ENCODE data around the gene RTCB.

Gene RTCB

DNA sequence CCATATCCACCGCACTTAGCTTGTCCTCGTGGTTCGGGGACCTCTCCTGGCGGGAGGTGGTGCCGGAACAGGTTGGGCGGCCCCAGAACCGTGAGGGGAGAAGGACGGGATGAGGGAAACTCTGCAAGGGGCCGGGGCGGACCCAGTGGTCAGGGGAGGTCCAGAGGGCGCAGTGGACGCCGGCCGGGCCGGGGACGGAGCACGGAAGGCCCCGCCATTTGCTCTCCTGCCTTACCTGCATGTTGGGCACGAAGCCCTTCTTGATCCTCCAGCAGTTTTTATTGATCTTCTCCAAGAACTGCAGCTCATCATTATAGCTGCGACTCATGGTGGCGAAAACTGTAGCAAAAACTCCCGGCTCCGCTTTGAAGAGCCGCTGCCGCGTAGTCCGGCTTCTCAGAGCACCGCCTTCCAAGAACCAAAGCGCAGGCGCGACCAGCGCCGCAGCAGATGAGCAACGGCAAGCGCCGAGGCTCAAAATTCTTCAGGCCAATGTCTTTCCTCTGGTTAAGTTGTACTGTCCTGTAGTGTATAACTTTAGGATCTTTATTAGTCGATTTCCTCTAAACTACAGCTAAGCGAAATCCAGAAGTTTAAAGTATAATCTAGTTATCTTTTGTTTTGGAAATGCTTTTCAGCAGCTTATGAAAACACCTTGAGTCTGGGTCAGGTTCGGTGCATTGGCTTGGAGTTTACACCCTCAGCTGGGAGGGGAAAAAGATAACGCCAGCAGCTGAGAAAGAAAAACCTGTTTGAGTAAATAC is at the start of gene RTCB:
Gene RTCB, minus strand, starts transcription at position 419 of the 764 bp plus-strand sequence. Its CDS starts 91 bp downstream, at position 328.
- peak; percentile 84 to 94 for DNase-seq (ENCODE audit: low read depth in 2 of 2)

GRCh38 chr22:32457031-32457430 is 45.0 kb upstream of the RTCB start:
- no peak for DNase-seq (ENCODE audit: low read depth in 2 of 2)

DNA sequence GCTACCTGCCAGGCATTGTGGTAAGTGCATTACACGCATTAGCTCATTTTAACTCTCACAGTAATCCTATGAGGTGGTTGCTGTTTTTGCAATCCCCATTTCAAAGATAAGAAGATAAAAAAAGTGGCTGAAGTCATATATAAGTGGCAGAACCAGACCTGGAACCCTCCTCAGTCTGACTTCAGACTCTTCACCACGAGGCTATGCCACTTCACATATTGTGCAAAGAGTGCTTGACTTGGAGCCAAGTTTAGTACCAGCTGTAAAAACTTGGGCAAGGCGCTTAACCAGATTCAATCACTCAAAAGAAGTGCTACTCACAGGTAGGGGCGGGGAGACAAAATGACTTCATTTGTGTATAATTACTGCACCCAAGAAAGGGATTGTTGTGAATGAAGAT is 36.9 kb upstream of the RTCB start:
- no peak for DNase-seq (ENCODE audit: low read depth in 2 of 2)

- no peak for DNase-seq (ENCODE audit: low read depth in 2 of 2)
These were observed 34.3 kb upstream of the RTCB start for GRCh38 chr22:32446321-32446720.

GRCh38 chr22:32444068-32444467 is 32.0 kb upstream of the RTCB start:
- DNase-seq (ENCODE audit: low read depth in 2 of 2) = no peak

- no peak for DNase-seq (ENCODE audit: low read depth in 2 of 2)
These were observed 18.3 kb upstream of the RTCB start for GRCh38 chr22:32430352-32430751.

GRCh38 chr22:32426881-32427280 is 14.8 kb upstream of the RTCB start:
- no peak for DNase-seq (ENCODE audit: low read depth in 2 of 2)

- no peak for DNase-seq (ENCODE audit: low read depth in 2 of 2)
These were observed 11.6 kb upstream of the RTCB start for GRCh38 chr22:32423664-32424063.

GRCh38 chr22:32422062-32422461 is 10.0 kb upstream of the RTCB start:
- DNase-seq (ENCODE audit: low read depth in 2 of 2) = no peak

- no peak for DNase-seq (ENCODE audit: low read depth in 2 of 2)
These were observed 9.4 kb upstream of the RTCB start for GRCh38 chr22:32421484-32421883.

GRCh38 chr22:32417906-32418305 is 5.9 kb upstream of the RTCB start:
- no peak for DNase-seq (ENCODE audit: low read depth in 2 of 2)

DNA sequence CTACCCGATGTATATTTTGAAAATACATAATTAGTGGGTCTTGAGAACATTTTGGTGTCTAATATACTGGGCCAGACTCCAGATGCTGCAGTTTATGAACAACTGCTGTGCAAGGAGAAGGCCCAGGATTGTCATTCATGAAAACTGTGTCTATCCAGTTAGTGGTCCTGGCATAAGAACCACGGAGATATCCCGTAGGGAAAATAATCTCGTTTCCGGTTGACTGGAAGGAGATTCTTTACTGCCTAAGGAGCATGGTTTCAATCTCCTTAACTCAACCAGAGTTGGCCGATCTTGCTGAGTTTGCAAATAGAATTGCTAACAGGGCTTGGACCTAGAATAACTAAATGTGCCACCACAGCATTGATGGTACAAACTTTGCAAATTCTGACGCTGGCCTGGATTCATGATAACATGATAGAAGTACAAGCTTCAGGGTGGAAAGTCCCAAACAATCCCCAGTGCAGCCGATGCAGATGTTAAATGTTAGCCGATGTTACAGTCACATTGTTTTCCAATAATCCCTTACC is 4.6 kb upstream of the RTCB start:
- DNase-seq (ENCODE audit: low read depth in 2 of 2) = no peak

DNA sequence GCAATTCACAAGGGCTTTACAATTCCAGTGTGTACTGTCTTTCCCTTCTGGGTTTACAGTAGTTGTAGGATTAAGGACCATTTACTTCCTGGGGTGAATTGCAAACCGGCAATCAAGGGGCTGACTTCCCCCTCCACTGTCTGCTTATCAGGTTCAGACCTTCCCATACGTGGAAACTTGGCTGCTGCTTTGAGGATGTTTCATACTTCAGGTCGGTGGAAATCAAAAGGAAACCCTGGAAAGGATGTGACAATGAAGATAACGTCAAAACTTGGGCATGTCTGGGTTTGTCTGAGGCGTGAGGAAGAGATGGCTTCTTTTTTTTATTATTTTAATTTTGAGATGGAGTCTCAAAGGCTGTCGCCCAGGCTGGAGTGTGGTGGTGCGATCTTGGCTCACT is 2.1 kb upstream of the RTCB start:
- no peak for DNase-seq (ENCODE audit: low read depth in 2 of 2)

DNA sequence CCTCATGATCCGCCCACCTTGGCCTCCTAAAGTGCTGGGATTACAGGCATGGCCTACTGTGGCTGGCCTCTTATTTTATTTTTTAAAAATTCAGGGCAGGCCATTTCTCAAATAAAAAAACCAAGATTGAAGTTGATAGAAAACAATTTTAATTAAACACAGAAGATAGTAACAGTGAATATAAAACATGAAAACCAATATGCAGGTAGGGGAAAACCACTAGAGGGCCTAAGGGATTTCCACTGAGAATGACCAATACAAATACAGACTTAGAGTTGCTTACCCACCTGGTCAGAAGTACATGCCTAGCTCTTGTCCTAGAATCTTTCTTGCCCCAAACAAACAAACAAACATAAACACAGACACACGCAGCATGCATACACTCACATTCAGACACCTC is 1.7 kb upstream of the RTCB start:
- no peak for DNase-seq (ENCODE audit: low read depth in 2 of 2)

DNA sequence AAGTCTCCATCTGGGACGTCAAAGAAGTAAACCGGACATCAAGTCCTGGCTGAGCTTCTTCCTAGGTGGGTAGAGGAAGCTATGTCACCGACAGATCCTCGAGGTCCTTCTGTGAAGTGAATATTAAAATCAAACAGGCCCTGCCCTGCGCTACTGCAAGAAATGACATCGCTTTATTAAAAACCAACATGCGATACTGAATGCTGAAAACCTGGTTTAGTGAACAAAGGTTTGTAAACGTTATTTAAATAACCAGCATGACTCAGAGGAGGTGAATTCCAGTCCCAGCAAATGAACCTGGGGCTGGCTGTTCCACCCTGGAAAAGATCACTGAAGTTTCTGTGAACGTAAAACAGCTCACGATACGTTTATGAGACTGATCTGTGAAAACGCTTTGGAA is 645 bp downstream of the RTCB start:
- DNase-seq (ENCODE audit: low read depth in 2 of 2) = no peak

DNA sequence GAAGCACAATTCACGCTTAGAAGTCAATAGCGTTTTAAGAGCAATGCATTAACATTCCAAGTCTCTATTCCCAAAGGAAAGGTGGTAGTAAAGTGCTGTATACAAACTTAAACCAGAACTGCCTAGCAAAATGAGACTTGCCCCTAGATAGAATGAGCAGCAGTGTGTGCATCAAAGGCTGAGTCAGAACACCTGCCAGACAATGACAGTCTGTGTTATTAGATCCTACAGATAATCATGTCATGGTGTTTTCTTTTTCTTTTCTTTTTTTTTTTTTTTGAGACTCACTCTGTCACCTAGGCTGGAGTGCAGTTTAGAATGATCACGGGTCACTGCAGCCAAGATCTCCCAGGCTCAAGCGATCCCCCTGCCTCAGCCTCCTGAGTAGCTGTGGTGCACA is 1.6 kb downstream of the RTCB start:
- no peak for DNase-seq (ENCODE audit: low read depth in 2 of 2)

GRCh38 chr22:32409977-32410376 is 2.1 kb downstream of the RTCB start:
- no peak for DNase-seq (ENCODE audit: low read depth in 2 of 2)

- no peak for DNase-seq (ENCODE audit: low read depth in 2 of 2)
These were observed 4.1 kb downstream of the RTCB start for GRCh38 chr22:32407936-32408335.

DNA sequence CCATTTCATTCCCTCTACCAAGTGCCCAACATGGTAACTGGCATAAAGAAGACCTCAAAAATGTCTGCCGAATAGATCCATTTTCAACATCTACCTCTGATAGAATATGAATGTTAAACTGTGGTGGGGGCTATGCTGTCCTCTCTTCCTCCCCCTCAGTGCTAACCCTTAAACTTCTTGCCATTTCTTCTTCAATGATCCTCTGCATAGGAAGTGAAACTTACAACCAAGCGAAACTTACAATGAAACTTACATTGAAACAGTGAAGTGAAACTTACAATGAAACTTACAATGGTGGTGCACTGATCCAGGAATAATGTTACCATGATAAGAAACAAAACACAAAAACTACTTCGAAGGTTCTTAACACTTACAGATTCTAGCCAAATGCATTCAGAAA is 4.7 kb downstream of the RTCB start:
- DNase-seq (ENCODE audit: low read depth in 2 of 2) = no peak

DNA sequence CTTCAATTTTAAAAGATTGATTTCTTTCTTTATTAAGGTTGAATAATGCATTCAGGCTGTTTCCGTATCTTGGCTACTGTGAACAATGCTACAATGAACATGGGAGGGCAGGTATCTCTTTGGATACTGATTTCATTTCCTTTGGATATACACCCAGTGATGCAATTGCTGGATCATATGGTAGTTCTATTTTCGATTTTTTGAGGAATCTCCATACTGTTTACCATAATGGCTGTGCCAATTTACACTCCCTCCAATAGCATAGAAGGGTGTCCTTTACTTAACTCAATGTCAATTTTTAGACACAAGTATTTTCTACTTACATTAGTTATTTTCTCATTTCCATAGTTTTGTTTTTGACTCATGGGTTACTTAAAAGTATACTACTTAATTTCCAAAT is 8.0 kb downstream of the RTCB start:
- DNase-seq (ENCODE audit: low read depth in 2 of 2) = no peak

- no peak for DNase-seq (ENCODE audit: low read depth in 2 of 2)
These were observed 10.6 kb downstream of the RTCB start for GRCh38 chr22:32401486-32401885.

DNA sequence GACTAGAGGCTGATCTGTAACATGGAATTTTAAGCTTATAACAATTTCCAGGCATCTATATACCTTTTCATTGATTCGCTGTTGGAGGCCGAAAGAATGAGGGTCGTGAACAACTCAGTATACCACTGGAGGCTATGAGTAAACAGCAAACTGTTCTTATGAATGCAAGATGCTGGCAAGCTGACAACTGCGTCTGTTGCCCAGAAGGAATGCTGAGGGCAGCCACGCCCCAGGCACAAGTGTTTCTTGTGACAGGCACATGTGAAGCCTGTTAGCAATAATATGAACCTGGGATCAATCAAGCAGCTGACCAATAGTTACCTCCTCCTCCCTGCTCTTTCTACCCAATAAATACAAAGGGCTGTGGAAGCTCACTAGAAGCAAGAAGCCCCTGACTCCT is 15.3 kb downstream of the RTCB start:
- DNase-seq (ENCODE audit: low read depth in 2 of 2) = no peak

DNA sequence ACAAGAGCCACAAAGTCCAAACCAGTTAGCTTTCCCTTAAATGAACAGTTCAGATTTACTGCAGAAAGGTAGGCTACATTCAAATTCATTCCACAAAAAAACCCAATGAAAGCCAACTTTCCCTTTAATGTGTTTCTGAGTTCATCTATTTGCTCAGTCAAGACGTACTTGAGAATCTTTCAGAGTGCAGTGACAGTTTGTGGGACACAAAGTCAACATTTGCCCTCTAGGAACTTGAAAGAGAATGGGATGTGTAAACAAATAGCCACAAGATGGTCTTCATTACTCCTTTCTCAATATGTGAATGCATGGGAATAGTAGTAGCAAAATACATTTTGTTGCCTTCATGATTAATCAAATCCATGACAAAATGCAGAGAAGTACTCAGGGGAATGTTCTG is 15.8 kb downstream of the RTCB start:
- DNase-seq (ENCODE audit: low read depth in 2 of 2) = no peak

DNA sequence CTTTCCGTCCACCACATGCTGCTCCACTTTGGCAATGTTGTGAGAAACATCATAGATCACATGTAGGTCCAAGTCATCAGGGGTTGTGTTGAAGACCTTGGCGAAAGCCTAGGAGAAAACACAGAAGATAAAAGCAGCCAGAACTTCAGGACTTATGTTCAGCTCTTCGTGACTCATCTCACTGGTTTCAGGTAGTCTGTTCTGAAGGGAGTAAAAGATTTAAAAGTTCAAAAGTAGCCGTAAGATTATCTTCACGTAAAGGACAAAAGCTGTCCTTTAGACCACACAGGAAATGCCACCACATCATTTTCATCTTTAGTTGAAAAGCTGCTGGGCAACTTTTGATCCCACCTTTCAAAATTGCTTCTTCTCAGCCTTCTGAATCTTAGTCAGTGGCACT is 16.9 kb downstream of the RTCB start:
- no peak for DNase-seq (ENCODE audit: low read depth in 2 of 2)

All from stimulated activated CD4-positive, alpha-beta T cell treated with anti-CD3 and anti-CD28 coated beads, Interleukin-1b, Interleukin-23, amount 100 ng/mL, for 1 hour (primary cell).